ENCODE measurements around the gene MAP4K4.

DNA sequence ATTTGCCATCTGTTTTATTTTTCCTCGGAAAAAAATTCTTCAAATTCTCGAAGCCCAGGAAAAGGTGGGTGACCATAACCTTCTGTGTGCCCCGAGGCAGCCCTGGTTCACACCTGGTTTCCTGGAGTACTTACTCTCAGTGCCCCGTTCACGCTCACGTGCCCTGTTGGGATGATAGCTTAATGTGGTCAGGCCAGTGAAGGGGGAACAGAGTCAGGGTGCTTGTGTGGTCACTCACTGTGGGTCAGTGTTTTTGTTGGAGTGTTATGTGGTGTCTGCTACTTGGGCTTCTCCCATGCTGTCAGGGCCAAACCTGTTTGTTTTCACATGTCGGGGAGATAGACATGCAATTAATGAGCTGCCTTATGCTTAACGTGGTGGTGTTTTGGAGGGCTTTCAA is 78.1 kb downstream of the MAP4K4 start:
- TF ChIP-seq, protein P1, sequence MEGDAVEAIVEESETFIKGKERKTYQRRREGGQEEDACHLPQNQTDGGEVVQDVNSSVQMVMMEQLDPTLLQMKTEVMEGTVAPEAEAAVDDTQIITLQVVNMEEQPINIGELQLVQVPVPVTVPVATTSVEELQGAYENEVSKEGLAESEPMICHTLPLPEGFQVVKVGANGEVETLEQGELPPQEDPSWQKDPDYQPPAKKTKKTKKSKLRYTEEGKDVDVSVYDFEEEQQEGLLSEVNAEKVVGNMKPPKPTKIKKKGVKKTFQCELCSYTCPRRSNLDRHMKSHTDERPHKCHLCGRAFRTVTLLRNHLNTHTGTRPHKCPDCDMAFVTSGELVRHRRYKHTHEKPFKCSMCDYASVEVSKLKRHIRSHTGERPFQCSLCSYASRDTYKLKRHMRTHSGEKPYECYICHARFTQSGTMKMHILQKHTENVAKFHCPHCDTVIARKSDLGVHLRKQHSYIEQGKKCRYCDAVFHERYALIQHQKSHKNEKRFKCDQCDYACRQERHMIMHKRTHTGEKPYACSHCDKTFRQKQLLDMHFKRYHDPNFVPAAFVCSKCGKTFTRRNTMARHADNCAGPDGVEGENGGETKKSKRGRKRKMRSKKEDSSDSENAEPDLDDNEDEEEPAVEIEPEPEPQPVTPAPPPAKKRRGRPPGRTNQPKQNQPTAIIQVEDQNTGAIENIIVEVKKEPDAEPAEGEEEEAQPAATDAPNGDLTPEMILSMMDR (IDR thresholded peaks at IDR 0.05) = no peak
- no peak for TF ChIP-seq POLR2A (IDR thresholded peaks at IDR 0.05)

All from adrenal gland (tissue), 5 donors.